Right kidney (tissue), 1 donor: ENCODE data around the gene GALNT7.
A peak's percentile ranks its signal among the peaks of the same experiment; 100 is the strongest.

Experiments
- DNase-seq: peaks from one replicate; pipeline ENCODE4 v3.0.0-alpha.2; 2016

GALNT7 gene

DNA sequence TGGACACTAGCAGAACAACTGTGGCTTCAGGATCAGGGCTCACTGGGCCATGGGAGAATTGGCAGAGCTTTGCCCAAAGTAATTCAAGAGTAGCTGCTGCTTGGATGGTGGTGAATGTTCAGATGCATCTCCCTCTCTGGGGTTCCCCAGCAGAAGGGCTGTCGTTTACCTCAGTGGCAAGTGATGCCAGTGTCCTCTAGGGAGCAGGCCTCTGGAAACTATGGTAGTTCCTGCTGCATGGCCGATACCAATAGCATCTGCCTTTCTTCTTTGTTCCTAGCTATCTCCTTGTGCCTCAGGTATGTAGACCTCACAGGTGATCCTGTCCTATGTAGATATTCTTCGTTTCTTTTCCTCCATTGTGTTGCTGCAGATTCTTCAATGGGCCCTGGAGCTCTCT is 139.2 kb downstream of the GALNT7 start:
- DNase-seq = no peak

DNA sequence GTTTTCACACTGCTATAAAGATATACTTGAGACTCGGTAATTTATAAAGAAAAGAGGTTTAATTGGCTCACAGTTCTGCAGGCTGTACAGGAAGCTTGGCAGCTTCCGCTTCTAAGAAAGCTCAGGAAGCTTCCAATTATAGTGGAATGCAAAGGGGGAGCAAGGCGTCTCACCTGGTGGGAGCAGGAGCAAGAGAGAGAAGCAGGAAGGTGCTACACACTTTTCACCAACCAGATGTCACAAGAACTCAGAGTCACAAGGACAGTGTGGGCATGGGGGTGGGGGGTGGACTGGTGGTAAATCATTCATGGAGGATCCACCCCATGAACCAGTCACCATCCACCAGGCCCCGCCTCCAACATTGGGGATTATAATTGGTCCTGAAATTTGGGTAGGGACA is 142.8 kb downstream of the GALNT7 start:
- no peak for DNase-seq

DNA sequence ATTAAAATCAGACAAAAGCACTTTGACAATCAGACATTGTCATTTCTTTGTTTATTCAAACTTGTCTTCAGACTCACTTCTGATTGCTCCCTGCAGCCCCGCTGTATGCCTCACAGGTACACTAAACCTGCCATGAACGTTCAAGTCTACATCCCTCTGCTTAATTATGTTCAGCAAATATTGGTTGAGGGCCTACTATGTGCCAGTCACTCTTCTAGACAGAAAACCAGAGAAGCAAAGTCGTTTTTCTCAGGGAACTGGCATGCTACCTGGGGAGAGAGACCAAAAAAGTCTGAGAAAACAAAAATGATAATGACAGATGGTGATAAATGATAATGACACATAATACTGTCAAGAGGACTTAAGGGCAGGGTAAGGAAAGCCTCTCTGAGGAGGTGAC is 146.1 kb downstream of the GALNT7 start:
- DNase-seq = no peak

DNA sequence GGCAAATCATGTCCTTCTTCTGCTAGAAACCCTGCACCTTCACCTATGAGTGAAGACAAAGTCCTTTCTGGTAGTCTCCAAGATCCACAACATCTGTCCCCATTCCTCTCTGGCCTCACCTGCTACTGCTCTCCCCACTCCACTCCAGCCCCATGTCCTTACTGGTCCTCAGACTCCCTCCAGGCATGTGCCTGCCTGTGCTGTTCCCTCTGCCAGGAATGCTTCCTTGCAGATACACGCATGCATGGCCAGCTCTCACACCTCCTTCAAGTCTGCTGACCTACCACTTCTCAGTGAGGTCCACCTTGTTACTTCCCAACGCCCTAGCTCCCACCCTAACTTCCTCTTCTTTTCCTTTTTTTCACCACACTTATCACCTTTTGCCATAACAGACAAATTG is 147.4 kb downstream of the GALNT7 start:
- no peak for DNase-seq

DNA sequence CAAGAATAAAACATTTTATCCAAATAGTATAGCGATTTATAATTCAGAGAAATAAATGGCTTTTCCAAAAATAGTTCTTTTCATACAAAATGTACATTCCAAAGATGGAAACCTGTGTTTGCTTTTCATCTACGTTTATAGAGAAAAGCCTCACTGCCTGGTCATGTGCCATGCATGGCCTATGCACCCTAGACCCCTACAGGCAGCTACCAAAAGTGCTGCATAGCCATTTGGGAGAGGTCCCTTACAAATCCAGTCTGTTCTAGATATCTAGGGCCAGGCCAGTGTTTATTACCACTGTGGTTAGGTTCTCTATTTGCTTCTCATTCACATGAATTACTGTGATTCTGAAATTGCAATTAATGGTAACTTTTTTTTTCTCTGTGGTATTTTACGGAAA is 148.4 kb downstream of the GALNT7 start:
- no peak for DNase-seq

DNA sequence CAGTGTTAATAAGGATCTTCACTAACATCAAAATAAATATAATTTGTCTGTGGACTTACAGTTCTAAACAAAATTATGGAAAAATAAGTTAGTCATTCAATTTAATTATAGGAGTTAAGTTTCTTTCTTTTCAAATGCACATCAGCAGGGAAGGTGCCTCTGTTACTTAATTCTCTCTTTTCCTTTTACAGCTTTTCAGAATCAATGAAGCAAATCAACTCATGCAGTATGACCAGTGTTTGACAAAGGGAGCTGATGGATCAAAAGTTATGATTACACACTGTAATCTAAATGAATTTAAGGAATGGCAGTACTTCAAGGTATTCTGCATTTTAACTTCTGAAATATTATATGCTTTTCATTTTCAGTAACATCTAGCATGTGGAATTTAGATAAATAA is 149.6 kb downstream of the GALNT7 start:
- no peak for DNase-seq

DNA sequence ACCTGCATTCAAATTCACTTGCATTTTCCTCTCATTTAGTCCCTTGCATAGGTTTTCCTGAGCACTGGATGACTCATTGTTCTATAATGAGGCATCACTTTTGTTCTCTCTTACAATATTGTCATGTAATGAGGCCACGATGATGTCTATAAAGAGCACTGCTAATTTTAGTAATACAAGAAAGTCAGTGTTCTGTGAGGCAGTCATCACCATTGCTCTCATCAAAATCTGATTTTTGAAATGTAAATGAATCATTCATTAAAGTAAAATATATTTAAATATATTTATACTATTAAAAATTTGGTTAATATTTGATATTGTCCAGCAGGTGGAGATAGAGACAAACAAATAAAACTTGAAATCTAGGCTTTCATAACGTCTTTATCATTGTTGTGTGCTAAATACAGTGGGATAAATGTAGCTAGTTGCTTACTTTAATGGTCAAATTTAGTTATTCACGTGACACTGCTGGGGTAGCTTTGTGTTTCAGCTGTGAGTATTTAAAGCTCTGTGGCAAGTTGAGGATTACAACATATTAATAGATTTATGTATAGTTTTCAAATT is 150.1 kb downstream of the GALNT7 start:
- no peak for DNase-seq

DNA sequence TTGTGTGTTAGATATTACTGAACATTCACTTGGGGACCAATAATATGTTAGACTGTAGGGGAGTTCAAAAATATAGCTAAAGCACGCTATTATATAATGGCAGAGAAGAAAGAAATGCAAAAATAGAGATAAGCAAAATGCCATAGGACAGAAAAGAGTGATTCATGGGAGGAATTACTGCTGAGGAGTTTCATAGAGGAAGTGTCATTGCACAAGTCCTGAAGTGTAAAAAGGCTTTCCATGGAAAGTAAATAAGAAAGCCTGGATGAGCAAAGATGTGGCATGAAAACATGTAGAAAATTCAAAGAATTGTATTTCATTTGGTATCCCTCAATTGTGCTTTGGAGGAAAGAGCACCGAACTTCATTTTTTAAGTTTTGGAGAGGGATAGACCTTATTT is 151.1 kb downstream of the GALNT7 start:
- no peak for DNase-seq

DNA sequence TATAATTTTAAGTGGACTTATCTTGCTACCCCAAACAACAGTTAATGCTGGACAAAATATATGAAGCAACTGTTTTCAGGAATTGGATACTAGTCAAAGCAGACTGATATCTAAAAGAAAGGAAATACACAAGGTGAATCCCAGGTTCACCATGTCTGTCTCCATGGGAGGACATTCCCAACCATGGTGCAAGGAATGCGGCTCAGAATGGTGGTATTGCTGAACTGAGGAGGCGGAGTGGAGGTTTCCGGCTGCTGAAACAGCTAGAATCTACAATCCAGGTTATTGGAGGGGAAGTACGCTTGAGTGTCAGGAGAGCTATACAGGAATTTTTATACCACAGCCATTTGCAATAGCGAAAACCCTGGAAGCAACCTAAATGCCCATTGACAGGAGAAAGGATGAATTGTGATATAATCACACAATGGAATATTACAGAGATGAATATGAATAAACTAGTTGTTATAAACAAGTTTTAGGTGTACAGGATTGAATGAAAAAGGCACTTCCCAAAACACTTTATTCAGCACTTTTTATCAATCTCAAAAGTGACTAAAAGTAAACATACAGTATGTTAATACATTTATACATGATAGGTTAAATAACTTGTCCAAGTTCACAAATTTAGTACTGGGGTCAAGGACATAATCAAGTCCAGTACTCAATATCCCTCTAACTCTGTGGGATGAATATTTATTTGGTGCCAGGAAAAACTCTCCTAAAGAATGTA is 156.6 kb downstream of the GALNT7 start:
- no peak for DNase-seq

DNA sequence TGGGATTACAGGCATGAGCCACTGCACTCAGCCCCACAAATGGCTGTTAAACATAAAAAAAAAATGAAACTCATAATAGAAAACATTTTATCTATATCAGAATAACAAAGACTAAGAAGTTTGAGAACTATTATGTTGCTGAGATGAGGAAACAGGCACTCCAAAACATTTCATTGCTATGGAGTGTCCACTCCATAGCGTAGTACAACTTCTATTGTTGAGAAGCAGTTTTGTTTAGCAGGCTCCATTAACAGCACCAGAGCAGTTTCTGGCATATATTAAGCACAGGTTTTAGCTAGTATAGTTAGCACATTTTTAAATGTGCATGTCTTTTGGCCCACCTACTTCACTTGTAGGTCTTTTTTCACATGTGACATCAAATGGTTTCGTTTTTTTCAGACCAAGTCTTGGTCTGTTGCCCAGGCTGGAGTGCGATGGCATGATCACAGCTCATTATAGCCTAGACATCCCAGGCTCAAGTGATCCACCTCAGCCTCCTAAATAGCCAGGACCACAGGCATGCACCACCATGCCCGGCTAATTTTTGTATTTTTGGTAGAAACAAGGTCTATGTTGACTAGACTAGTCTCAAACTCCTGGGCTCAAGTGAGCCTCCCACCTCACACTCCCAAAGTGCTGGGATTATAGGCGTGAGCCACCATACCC is 159.8 kb downstream of the GALNT7 start:
- no peak for DNase-seq

DNA sequence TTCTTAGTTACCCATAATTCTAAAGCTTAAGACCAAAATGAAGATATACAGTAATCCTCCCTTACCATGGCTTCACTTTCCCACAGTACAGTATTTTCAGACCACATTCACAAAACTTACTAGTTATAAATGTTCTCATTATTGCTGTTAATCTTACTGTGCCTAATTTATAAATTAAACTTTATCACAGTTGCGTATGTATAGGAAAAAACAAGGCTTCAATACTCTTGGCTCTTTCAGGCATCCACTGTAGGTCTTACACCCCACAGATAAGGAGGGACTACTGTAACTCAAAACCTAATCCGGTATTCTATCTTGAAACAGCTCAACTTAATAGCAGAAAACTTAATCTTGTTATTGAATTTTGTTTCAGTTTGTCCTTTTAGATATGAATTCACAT is 162.0 kb downstream of the GALNT7 start:
- DNase-seq = no peak

DNA sequence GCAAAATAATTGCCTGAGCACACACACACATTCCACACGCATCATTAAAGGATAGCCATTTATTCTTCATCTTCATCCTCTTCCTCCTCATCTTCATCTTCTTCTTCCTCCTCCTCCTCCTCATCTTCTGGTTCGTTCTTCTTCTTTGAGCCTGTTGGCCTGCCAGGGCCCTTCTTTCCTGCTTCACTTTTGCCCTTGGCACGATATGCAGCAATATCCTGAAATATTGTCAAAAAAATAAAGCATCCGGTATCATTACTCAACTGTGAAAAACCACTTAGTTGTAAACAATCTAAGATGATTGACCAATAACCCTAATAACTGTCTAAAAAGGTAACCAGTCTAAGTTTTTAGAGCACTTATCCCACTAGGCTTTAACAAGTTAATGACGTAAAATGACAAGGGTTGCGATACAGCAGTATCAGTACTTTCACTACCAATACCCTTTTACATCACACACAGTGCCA is 163.4 kb downstream of the GALNT7 start:
- DNase-seq = no peak

DNA sequence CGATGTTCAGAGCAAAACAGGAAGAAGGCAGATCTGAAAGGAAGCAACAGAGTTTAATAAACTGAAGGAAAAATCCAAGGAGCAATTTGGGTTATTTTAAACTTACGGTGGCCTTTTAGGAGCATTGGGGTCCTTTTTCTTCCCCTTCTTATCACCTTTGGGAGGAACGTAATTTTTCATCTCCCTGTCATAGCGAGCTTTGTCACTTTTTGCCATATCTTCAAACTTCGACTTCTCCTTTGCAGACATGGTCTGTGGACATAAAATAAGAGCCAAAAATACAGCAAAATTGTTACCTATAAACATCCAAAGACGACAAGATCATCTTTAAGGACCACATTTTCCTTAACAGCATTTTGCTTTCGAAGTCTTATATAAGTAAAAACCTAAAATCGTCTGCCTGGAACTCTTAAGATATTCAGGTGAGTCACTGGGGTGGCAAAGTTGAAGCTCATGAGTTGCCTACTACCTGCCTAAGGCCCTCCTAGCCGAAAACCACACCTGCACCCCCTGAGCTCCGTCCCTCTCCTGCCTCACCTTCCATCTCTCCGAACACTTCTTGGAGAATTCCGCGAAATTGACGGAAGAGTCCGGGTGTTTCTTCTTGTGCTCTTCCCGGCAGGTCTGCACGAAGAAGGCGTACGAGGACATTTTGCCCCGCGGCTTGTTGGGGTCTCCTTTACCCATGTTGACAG is 164.5 kb downstream of the GALNT7 start:
- DNase-seq = peak; percentile 68

DNA sequence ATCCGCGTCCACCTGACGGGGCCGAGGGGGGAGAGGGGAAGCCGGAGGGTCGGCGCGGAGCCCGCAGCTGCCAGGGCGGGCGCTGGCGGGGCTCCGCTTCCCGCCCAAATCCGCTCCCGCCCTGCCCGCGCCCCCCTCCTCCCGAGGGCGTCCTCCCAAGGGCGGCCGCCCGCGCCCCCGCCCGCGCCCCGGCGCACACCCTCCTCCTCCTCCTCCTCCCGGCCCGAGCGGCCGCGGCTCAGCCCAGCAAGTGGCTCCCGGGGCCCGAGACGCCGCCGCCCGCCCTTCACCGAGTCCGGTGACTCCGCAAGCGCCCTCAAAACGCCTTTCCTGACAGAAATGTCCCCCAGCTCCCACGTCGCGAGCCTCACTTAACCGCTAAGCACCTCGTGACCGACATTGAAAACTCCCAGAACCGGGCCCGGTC is 165.1 kb downstream of the GALNT7 start:
- DNase-seq = no peak

DNA sequence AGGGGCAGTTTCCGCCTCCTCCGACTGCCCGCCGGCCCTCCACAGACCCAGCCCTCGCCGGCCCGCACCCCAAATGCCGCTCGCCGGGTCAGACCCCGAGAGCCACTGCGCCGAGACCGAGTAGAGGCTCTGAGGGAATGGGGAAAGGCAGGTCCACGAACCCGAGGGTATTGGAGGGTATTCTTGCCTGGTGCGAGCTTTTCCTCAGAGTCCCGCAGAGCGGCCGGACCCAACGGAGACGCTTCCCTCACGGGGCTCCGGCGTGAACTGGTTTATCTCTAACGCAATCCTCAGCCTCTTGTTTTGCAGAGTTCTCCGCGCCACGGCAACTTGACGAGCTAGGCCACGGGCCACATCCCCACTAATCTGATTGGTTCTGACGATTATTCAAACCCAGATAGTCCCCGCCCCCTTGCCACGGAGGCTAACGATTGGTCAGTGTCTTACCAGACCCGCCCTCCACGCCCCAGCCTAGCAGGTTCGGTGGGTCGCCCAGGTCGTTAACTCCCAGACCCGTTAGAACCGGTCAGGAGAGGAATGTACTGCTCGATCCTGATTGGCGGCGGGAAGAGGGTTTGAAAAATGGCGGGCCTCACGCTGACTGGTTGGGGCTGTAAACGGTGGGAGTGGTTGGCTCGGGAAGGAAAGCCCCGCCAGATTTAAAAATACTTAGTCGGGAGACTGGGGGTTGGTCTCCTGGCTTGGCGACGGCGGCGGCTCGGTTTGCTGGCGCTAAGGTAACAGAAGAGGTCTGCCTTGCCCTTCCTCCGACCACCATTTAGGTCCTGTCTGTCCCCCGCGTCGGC is 165.7 kb downstream of the GALNT7 start, which contains the start of gene HMGB2:
Gene HMGB2, minus strand, starts transcription at position 274 of the 806 bp plus-strand sequence. CDS start 709 bp downstream, outside the sequence.
- peak; percentile 96 for DNase-seq

DNA sequence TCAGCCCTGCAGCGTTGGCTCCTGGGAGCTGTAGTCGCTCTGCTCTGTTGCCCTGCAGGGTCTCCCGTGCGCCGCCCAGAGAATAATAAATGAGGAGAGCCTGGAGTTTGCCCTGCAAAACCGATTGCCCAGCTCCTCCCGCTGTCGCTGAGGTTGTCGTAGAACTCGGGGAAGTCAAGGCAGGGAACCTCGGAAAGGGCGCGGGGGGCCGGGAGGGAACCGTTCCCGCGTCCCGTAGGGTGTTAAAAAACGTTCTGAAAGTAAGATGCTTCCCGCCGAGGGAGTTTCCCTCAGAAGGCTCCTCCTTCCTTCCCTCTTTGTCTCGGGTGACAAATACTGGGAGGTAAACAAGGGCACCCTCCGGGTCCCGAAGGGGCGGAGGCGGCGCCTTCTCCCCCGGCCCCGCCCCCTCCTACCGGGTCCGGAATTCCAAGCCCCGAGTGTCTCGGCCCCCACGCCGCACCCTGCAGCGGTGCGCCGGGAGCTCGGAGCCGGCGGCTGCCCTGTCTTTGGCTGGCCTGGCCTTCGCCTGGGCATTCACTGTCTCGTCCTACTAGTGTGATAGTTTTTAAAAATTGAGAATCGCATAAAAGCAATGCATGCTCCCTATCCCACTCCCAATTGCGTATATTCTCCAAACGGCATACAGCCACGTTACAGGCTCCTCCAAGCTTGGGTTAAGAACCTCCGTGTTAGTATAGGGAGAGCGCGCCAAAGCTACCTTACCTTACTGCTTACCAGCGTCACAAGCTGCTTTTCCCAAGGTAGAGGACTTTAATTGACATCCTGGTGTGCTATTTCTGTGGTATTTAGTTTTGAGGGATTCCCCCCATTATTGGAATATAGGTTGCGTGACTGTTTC is 166.5 kb downstream of the GALNT7 start:
- DNase-seq = peak; percentile 88

DNA sequence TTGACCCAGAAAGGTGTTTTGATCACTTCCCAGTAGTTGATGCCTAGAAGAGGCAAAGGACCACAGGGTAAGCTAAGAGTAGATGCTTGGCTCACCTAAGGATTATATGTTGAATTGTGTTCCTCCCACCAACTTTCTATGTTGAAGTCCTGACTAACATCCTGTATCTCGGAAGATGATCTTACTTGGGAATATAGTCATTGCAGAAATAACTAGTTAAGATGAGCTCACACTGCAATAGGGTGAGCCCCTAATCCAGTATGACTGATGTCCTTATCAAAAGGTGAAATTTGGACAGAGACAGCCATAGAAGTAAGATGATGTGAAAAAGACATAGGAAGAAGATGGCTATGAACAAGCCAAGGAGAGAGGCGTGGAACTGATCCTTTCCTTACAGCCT is 168.9 kb downstream of the GALNT7 start:
- DNase-seq = no peak

DNA sequence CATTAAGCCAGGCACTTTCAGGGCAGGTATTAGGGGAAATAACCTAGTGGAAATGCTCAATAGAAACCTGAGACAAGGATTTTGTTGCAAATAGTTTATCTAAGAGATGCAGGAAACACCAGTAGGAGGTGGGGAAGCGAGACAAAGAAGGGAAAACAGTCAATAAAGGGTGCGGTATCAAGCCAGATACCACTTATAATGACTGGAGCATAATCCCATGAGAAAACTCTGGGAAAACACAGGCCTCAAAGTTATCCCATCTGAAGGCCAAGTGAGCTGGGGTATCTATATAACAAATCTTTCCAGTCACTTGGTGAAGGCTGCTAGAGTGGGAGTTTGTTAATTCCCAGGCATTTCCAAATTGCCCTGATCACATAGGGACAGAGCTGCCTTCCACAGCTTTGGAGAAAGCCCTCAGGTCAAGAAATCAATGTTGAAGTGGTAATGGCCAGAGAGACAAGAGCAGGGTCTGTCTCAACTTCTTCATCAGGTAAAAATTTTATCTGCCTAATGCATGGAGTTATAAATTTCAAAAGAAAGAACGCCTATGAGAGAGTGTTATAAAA is 175.3 kb downstream of the GALNT7 start:
- DNase-seq = no peak

DNA sequence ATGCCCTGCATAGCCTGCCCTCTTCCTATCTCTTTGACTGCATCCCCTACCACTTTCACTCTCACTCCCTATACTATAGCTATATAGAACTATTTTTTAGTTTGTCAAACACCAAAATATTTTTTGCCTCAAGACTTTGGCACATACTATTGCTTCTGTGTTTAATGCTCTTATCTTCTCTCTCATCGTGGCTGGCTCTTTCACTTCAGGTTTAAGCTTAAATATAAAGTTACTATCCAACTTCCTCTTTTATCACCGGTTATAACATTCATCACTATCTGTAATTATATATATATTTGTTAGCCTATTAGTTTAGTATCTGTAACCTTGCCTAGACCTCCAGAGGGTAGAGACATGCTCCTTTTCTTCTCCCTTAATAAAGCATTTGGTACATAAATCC is 177.0 kb downstream of the GALNT7 start:
- DNase-seq = no peak

DNA sequence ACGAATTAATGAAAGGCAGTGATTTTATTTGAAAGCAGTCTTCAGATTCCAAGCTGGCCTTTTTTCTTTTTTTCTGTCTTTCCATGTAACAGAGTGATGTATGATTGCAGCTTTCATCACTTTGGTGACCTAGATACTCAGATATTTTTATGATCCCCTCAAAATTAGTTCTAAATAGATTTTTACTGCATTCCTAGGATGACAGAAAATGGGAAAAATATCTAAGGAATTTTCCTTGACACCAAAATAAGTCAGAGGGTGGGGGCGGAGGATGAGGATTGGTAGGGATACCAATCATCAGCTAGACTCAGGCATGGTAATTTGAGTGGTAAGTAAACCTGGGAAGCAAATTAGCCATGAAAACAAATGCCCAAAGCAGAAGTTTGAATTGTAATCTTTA is 177.5 kb downstream of the GALNT7 start:
- DNase-seq = no peak

DNA sequence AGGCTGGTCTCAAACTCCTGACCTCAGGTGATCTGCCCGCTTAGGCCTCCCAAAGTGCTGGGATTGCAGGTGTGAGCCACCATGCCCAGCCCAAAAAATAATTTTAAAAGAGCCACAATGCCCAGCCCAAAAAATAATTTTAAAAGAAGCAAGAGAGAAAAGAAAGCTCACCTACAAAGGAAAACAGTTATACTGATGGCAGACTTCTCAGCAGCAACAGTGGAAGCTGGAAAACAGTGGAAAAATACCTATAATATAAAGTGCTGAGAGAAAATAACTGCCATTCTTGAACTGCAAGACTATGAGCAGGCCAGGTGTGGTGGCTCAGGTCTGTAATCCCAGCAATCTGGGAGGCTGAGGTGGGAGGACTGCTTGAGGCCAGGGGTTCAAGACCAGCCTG is 178.9 kb downstream of the GALNT7 start:
- no peak for DNase-seq
